Measurements from ENCODE around the gene PTPN9. TPM values are rescaled to one million over a fixed set of nuclear protein-coding genes. Genes with fewer than 3 reads are reported as not detected.

The PTPN9 gene
- total RNA-seq, 1 experiment from 2014 or later = 42.2 TPM

- Histone ChIP-seq H2BK15ac (ENCODE audit: low read depth, low read length) (no peak within 1 kb of the TSS), H2BK12ac (ENCODE audit: insufficient read length, low read depth, low read length) (no peak within 1 kb of the TSS), H3K27ac (ENCODE audit: insufficient read length, low read depth, low read length) (peak within 1 kb of the TSS; percentile 65), H2AFZ (ENCODE audit: low read length) (no peak within 1 kb of the TSS), H3K4me1 (ENCODE audit: insufficient read depth, low read length) (no peaks in the 10 kb centered on the region), H3K56ac (ENCODE audit: insufficient read length, low read depth, low read length) (no peak within 1 kb of the TSS), H3K23me2 (ENCODE audit: insufficient read length, low read depth, low read length, poor library complexity, severe bottlenecking) (peaks cover 7% of the 10 kb centered on the region), H2BK120ac (ENCODE audit: low read depth, low read length, poor library complexity, severe bottlenecking) (no peak within 1 kb of the TSS), H3K79me2 (ENCODE audit: insufficient read depth, low read length) (no peaks in the 10 kb centered on the region), H4K5ac (ENCODE audit: insufficient read length, low read depth, low read length) (no peak within 1 kb of the TSS), H3K14ac (ENCODE audit: insufficient read depth, low read length) (peak within 1 kb of the TSS; percentile 81; the same call in 1 of the 2 replicates), H3T11ph (ENCODE audit: low read length) (no peak within 1 kb of the TSS), H3K18ac (ENCODE audit: insufficient read length, low read depth, low read length) (peak within 1 kb of the TSS; percentile 67), H3K9me3 (ENCODE audit: control insufficient read depth, low read depth, low read length) (no peaks in the 10 kb centered on the region), H3K23ac (ENCODE audit: insufficient read length, low read depth, low read length) (no peak within 1 kb of the TSS), H4K8ac (replicated peaks; ENCODE audit: insufficient read length, low read depth, low read length) (no peak within 1 kb of the TSS), H2AK5ac (ENCODE audit: insufficient read length, low read length) (no peak within 1 kb of the TSS), H2BK20ac (ENCODE audit: low read depth, low read length, poor library complexity, severe bottlenecking) (no peak within 1 kb of the TSS), H3K4me2 (ENCODE audit: insufficient read depth, insufficient read length, low read length) (peak within 1 kb of the TSS; percentile 99), H4K91ac (ENCODE audit: insufficient read length, low read depth, low read length) (no peak within 1 kb of the TSS), H3K27me3 (ENCODE audit: insufficient read depth, low read length) (no peaks in the 10 kb centered on the region), H2BK5ac (ENCODE audit: insufficient read length, low read length) (no peak within 1 kb of the TSS), H3K9ac (ENCODE audit: extremely low read depth, insufficient read length, low read length) (peak within 1 kb of the TSS; percentile 61), H3K79me1 (ENCODE audit: insufficient read depth, low read depth, low read length, poor library complexity, severe bottlenecking) (no peaks in the 10 kb centered on the region), H3K4ac (ENCODE audit: low read depth, low read length) (no peak within 1 kb of the TSS), H4K20me1 (ENCODE audit: control insufficient read depth, insufficient read depth, insufficient read length) (no peaks in the 10 kb centered on the region)
- WGBS (ENCODE audit: extremely low coverage, insufficient read length, low lambda C conversion rate) = no CpG with 5 or more reads among the region's 47 CpGs
- Mint-ChIP-seq H3K4me1 (peaks cover 8 to 12% of the 10 kb centered on the region in 2 experiments; a peak in 3 of 4 replicates), H3K27ac (peak within 1 kb of the TSS; percentile 90 to 98 (median 98)), H3K9me3 (no peaks in the 10 kb centered on the region), H3K27me3 (ENCODE audit: low read depth) (no peaks in the 10 kb centered on the region), H3K4me3 (peak within 1 kb of the TSS; percentile 86 to 89), H3K36me3 (ENCODE audit: insufficient read depth in 1 of 3, low read depth in 3 of 3) (peaks cover 0 to 3% (median 1%) of the 10 kb centered on the region in 3 experiments; a peak in 1 of 7 replicates)
- TF ChIP-seq CTCF (conservative IDR thresholded peaks at IDR 0.05) = no peak
- DNase-seq = peak; percentile 97
Measured at GRCh38 chr15:75625542-75626347, 46.6 kb upstream of the PTPN9 start, which contains the start of gene SNUPN. TSS of gene SNUPN (minus strand) at chr15:75625725. CDS start at chr15:75621051, 4,674 bp downstream.

Measured in H9 (cell line).